ENCODE results near the gene GDI2. TPM values are rescaled to one million over a fixed set of nuclear protein-coding genes. Genes with fewer than 3 reads are reported as not detected.

The GDI2 gene
- total and polyA plus RNA-seq, 9 of the 15 experiments (the other 6 are each of a cell fraction or from before 2014, with no cell fraction given) = 262 to 424 (median 287) TPM

GRCh38 chr10:5782174-5782573, 31.1 kb downstream of the GDI2 start (continued):
- TF ChIP-seq ZNF277 (CRISPR knock-in tag; IDR thresholded peaks at IDR 0.05; ENCODE audit: borderline replicate concordance) (no peak), MAFF (IDR thresholded peaks at IDR 0.05; ENCODE audit: low read length) (peak; percentile 32; the same call in 1 of the 2 replicates), ARID3B (CRISPR knock-in tag; IDR thresholded peaks at IDR 0.05; ENCODE audit: borderline replicate concordance) (no peak), XRCC4 (IDR thresholded peaks at IDR 0.05; ENCODE audit: extremely low read depth, insufficient read depth, insufficient read length) (no peak), DLX4 (CRISPR knock-in tag; IDR thresholded peaks at IDR 0.05) (no peak), MEF2D (tag; conservative IDR thresholded peaks at IDR 0.05; ENCODE audit: low read depth) (no peak), ZBTB43 (CRISPR knock-in tag; IDR thresholded peaks at IDR 0.05) (no peak), HNRNPUL1 (IDR thresholded peaks at IDR 0.05; ENCODE audit: low read length) (no peak), NFIC (IDR thresholded peaks at IDR 0.05) (no peak), EWSR1 (IDR thresholded peaks at IDR 0.05; ENCODE audit: borderline replicate concordance, low read depth, partially characterized antibody) (no peak), HDAC3 (IDR thresholded peaks at IDR 0.05; ENCODE audit: borderline replicate concordance, partially characterized antibody) (no peak), ZFPM2 (CRISPR knock-in tag; IDR thresholded peaks at IDR 0.05) (no peak), ZZZ3 (IDR thresholded peaks at IDR 0.05) (no peak), SRF (CRISPR knock-in tag; IDR thresholded peaks at IDR 0.05) (no peak), RB1 (IDR thresholded peaks at IDR 0.05; ENCODE audit: low read depth) (no peak), NONO (IDR thresholded peaks at IDR 0.05; ENCODE audit: low read depth in 2 of 2, low read length in 1 of 2) (no peak), ZSCAN32 (CRISPR knock-in tag; IDR thresholded peaks at IDR 0.05) (no peak), ETS1 (conservative IDR thresholded peaks at IDR 0.05; ENCODE audit: control insufficient read depth, low read depth, low read length) (no peak), RBFOX2 (IDR thresholded peaks at IDR 0.05; ENCODE audit: low read depth, low read length) (no peak), MTA2 (IDR thresholded peaks at IDR 0.05; ENCODE audit: low read depth) (no peak), NFE2 (IDR thresholded peaks at IDR 0.05; ENCODE audit: low read depth) (peak; percentile 45), STAG1 (CRISPR knock-in tag; IDR thresholded peaks at IDR 0.05; ENCODE audit: borderline replicate concordance) (no peak)

All from K562 (cell line).